GM06990 (cell line): ENCODE results near the gene GRK1.

ENCODE experiments used
- DNase-seq: peaks from one replicate; pipeline ENCODE4 v3.0.0-alpha.2; 2011; ENCODE audit not compliant: insufficient read length; ENCODE audit errors: extremely low read depth
- H3K27me3 ChIP-seq: replicated peaks from 2 replicates; pipeline ENCODE4 v1.6.0; 2011; ENCODE audit warnings: low read length; ENCODE audit not compliant: control insufficient read depth, insufficient read depth
- H3K36me3 ChIP-seq: 2 replicates; pipeline ENCODE4 v1.5.1; 2011; ENCODE audit warnings: low read length; ENCODE audit not compliant: control insufficient read depth, insufficient read depth
- H3K4me3 ChIP-seq: replicated peaks from 2 replicates; pipeline ENCODE4 v1.5.1; 2011; ENCODE audit warnings: low read depth, mild to moderate bottlenecking, control low read depth, low read length
- TF ChIP-seq, protein P1 (sequence below): IDR thresholded peaks from 2 replicates; pipeline ENCODE4 v1.5.1; 2011; ENCODE audit warnings: low read length, control low read depth, mild to moderate bottlenecking, inconsistent platforms; ENCODE audit not compliant: insufficient read depth, poor library complexity, severe bottlenecking

Gene GRK1

DNA sequence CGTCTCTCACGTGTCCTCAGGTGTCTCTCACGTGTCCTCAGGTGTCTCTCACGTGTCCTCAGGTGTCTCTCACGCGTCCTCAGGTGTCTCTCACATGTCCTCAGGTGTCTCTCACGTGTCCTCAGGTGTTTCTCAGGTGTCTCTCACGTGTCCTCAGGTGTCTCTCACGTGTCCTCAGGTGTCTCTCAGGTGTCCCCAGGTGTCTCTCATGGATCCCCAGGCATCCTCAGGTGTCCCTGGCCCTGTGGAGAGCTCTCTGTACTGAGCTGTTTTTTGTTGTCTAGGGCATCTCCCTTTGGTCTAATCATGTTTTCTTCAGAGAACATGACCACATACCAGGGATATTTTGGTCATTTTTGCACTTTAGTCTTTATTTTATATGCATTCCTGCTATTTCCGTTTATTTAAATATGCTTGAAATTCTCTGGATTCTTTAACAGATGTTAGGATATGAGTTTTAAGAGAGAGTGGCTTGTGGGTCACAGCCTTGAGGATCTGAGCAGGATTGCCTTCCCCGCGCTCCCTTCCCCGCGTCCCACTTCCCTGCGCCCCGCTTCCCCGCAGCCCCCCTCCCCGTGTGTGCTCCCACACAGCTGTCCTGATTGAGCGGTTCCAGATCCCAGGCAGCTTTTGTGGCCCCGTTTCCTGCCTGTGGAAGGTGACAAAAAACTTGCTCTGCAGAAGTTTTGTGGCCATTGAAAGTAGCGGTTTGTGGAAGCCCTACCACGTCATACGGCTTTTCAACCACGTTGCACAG is 40.9 kb upstream of the GRK1 start:
- H3K4me3 ChIP-seq, result no peak overlapping the region
- DNase-seq, result no peak
- no peaks in the 10 kb centered on the region for H3K27me3 ChIP-seq
- peaks cover 24% of the 10 kb centered on the region for H3K36me3 ChIP-seq
- TF ChIP-seq, protein P1, sequence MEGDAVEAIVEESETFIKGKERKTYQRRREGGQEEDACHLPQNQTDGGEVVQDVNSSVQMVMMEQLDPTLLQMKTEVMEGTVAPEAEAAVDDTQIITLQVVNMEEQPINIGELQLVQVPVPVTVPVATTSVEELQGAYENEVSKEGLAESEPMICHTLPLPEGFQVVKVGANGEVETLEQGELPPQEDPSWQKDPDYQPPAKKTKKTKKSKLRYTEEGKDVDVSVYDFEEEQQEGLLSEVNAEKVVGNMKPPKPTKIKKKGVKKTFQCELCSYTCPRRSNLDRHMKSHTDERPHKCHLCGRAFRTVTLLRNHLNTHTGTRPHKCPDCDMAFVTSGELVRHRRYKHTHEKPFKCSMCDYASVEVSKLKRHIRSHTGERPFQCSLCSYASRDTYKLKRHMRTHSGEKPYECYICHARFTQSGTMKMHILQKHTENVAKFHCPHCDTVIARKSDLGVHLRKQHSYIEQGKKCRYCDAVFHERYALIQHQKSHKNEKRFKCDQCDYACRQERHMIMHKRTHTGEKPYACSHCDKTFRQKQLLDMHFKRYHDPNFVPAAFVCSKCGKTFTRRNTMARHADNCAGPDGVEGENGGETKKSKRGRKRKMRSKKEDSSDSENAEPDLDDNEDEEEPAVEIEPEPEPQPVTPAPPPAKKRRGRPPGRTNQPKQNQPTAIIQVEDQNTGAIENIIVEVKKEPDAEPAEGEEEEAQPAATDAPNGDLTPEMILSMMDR, result no peak

GRCh38 chr13:113627136-113627535 is 39.9 kb upstream of the GRK1 start:
- Histone ChIP-seq H3K36me3 (peaks cover 33% of the 10 kb centered on the region), H3K27me3 (no peaks in the 10 kb centered on the region), H3K4me3 (no peak overlapping the region)
- TF ChIP-seq, protein P1, result no peak
- DNase-seq, result no peak

DNA sequence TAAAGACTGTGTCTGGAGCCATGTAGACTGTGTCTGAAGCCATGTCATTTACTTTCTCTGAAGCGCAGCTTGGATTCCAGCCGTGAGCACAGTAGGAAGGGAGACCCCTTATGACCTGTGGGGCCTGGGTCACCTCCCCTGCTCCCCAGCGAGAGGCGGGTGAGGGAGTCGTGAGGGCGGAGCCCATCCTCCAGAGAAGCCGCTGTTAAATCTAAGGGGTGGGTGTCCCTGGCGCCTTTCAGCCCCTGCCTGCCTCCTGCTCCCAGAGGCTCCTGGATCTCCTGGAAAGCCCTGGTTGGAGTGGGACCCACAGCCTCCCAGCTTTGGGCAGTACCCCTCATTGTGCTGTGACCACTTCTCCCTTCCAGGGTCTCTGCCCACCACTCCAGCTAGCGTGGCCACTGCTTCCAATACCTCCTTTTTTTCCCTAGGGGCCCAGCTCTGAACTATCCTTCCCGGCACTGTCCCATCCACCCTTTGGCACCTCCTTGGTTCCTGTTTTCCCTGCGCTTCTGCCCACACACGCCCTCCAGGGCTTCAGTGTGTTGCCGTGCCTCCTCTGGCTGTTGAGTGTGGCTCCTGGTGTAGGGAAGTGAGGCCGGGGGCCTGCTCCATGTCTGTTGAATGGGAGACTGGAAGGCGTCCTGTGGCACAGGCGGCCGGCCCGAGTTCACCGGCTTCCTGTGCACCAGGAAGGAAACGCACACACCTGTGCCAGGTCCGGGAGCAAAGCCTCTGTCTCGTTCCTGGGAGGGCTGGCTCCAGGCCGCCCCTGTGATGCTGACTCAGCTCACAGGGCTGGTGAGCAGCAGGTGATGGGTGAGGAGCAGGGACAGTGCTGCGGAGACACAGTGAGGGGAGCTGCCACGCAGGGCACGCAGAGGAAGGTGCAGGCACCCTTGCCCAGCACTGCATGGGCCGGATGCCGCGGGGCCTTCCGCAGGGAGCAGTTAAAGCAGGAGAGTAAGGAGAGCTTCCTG is 38.4 kb upstream of the GRK1 start:
- TF ChIP-seq, protein P1, result no peak
- no peak for DNase-seq
- peaks cover 31% of the 10 kb centered on the region for H3K36me3 ChIP-seq
- H3K4me3 ChIP-seq, result no peak overlapping the region
- no peaks in the 10 kb centered on the region for H3K27me3 ChIP-seq

DNA sequence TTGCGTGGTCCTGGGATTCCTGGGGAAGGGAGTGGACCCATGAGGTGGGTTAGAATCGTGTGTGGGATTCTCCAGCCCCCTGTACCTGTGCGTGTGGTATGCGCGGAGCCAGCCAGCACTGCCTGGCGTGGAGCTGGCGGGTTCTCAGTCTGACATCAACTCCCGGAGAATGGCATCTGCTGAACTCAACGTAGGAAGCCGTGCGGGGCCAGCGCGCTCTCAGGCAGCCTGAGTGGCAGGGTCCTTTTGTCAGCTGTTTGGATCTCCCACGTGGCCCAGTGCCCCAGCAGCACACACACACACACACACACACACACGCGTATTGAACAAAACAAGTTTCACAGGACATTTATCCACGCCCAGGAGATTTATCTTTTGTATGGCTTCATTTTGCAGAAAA is 37.2 kb upstream of the GRK1 start:
- DNase-seq, result no peak
- Histone ChIP-seq H3K4me3 (no peak overlapping the region), H3K27me3 (no peaks in the 10 kb centered on the region), H3K36me3 (peaks cover 31% of the 10 kb centered on the region)
- TF ChIP-seq, protein P1, result no peak

- TF ChIP-seq, protein P1, result no peak
- Histone ChIP-seq H3K27me3 (no peaks in the 10 kb centered on the region), H3K4me3 (no peak overlapping the region), H3K36me3 (peaks cover 36% of the 10 kb centered on the region)
- no peak for DNase-seq
These were observed 36.7 kb upstream of the GRK1 start for GRCh38 chr13:113630296-113630695.
